ENCODE results near the gene DBT. TPM values are rescaled to one million over a fixed set of nuclear protein-coding genes. Genes with fewer than 3 reads are reported as not detected.

The DBT gene
- total RNA-seq, 1 donor = 6.9 TPM

DNA sequence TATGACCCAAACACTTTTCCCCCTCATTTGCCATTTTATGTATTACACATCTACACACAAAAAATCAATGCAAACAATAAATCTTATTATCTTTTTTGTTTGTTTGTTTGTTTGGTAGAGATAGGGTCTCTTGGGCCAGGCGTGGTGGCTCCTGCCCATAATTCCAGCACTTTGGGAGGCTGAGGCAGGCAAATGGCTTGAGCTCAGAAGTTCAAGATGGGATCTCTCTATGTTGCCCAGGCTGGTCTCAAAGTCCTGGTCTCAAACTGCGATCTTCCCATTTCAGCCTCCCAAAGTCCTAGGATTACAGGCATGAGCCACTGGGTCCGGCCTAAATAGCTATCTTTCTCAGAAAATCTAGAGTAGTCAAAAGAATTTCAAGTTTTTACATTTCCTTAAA lies 1.2 kb upstream of the DBT start:
- Histone ChIP-seq H3K36me3 (ENCODE audit: insufficient read depth, low read length) (no peaks in the 10 kb centered on the region), H3K4me2 (ENCODE audit: insufficient read depth, low read length) (peak overlapping the region; percentile 98), H3K27me3 (ENCODE audit: insufficient read depth, low read length) (peaks cover 3% of the 10 kb centered on the region), H3K4me3 (ENCODE audit: insufficient read depth, low read length) (no peak overlapping the region), H3K9me3 (ENCODE audit: low read depth, low read length) (no peaks in the 10 kb centered on the region), H3K4me1 (ENCODE audit: insufficient read depth, low read length) (peaks cover 11% of the 10 kb centered on the region), H3K27ac (ENCODE audit: low read depth, low read length) (no peak overlapping the region), H3K79me2 (ENCODE audit: insufficient read depth, low read length) (peaks cover 27% of the 10 kb centered on the region), H4K20me1 (ENCODE audit: insufficient read depth, low read length) (no peaks in the 10 kb centered on the region), H2AFZ (ENCODE audit: low read length) (no peak overlapping the region)
- TF ChIP-seq CTCF (IDR thresholded peaks at IDR 0.05; ENCODE audit: extremely low read depth, low read depth, low read length) = no peak
- no peak for DNase-seq (ENCODE audit: insufficient read length, low spot score, missing footprints)

- Histone ChIP-seq H3K27ac (ENCODE audit: low read depth, low read length) (peak overlapping the region; percentile 83), H3K4me2 (ENCODE audit: insufficient read depth, low read length) (peak overlapping the region; percentile 98), H4K20me1 (ENCODE audit: insufficient read depth, low read length) (no peaks in the 10 kb centered on the region), H2AFZ (ENCODE audit: low read length) (peak overlapping the region; percentile 100), H3K36me3 (ENCODE audit: insufficient read depth, low read length) (no peaks in the 10 kb centered on the region), H3K27me3 (ENCODE audit: insufficient read depth, low read length) (peaks cover 3% of the 10 kb centered on the region), H3K79me2 (ENCODE audit: insufficient read depth, low read length) (peaks cover 31% of the 10 kb centered on the region), H3K4me3 (ENCODE audit: insufficient read depth, low read length) (peak overlapping the region; percentile 97), H3K4me1 (ENCODE audit: insufficient read depth, low read length) (peaks cover 11% of the 10 kb centered on the region), H3K9me3 (ENCODE audit: low read depth, low read length) (no peaks in the 10 kb centered on the region)
- no peak for TF ChIP-seq CTCF (IDR thresholded peaks at IDR 0.05; ENCODE audit: extremely low read depth, low read depth, low read length)
- DNase-seq (ENCODE audit: insufficient read length, low spot score, missing footprints) = peak; percentile 6
Measured at GRCh38 chr1:100250264-100250663, 630 bp upstream of the DBT start.

DNA sequence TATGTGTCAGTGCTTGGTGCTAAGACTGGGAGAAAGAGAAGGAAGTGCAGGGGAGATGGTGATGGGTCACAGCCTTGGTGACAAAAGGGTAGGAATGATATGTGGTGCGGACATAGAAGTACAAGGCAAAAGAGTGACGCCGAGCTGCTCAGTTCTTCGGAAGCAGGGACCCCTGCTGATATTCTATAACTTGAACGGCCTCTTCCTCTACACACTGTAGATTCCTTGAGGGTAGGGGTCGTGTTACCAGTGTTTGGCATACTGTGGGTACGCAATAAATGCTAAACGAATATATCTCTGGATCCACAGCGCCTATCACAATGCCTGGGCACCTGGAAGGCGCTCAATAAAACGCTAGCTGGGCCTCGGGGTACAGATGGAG lies 488 bp downstream of the DBT start:
- Histone ChIP-seq H3K4me3 (ENCODE audit: insufficient read depth, low read length) (peak overlapping the region; percentile 97), H3K79me2 (ENCODE audit: insufficient read depth, low read length) (peaks cover 33% of the 10 kb centered on the region), H4K20me1 (ENCODE audit: insufficient read depth, low read length) (no peaks in the 10 kb centered on the region), H3K4me1 (ENCODE audit: insufficient read depth, low read length) (peaks cover 11% of the 10 kb centered on the region), H3K27ac (ENCODE audit: low read depth, low read length) (peak overlapping the region; percentile 83), H2AFZ (ENCODE audit: low read length) (peak overlapping the region; percentile 100), H3K9me3 (ENCODE audit: low read depth, low read length) (no peaks in the 10 kb centered on the region), H3K27me3 (ENCODE audit: insufficient read depth, low read length) (peaks cover 3% of the 10 kb centered on the region), H3K4me2 (ENCODE audit: insufficient read depth, low read length) (peak overlapping the region; percentile 98), H3K36me3 (ENCODE audit: insufficient read depth, low read length) (no peaks in the 10 kb centered on the region)
- no peak for TF ChIP-seq CTCF (IDR thresholded peaks at IDR 0.05; ENCODE audit: extremely low read depth, low read depth, low read length)
- no peak for DNase-seq (ENCODE audit: insufficient read length, low spot score, missing footprints)

DNA sequence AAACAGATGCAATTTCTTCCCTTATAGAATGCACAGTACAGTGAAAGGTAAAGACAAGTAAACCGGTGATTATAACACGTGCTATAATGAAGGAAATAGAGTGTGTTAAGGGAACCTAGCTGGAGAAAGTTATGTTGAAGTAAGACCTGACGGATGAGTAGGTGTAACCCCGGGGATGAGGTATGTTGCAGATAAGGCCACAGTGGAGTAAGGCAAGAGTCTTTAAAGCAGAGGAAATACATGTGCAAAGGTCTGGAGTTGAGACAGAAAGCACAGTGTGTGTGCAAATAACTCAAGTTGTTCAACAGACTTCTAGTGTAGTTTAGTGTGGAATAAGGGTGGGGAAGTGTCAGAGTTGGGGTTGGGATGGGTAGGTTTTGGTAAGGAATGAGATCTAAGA lies 2.9 kb downstream of the DBT start:
- H4K20me1 ChIP-seq (ENCODE audit: insufficient read depth, low read length) = no peaks in the 10 kb centered on the region
- no peak overlapping the region for H3K4me3 ChIP-seq (ENCODE audit: insufficient read depth, low read length)
- H3K4me2 ChIP-seq (ENCODE audit: insufficient read depth, low read length) = no peak overlapping the region
- DNase-seq (ENCODE audit: insufficient read length, low spot score, missing footprints) = no peak
- H3K27ac ChIP-seq (ENCODE audit: low read depth, low read length) = no peak overlapping the region
- peaks cover 46% of the 10 kb centered on the region for H3K79me2 ChIP-seq (ENCODE audit: insufficient read depth, low read length)
- H3K9me3 ChIP-seq (ENCODE audit: low read depth, low read length) = no peaks in the 10 kb centered on the region
- H3K36me3 ChIP-seq (ENCODE audit: insufficient read depth, low read length) = no peaks in the 10 kb centered on the region
- H2AFZ ChIP-seq (ENCODE audit: low read length) = no peak overlapping the region
- TF ChIP-seq CTCF (IDR thresholded peaks at IDR 0.05; ENCODE audit: extremely low read depth, low read depth, low read length) = no peak
- peaks cover 3% of the 10 kb centered on the region for H3K27me3 ChIP-seq (ENCODE audit: insufficient read depth, low read length)
- H3K4me1 ChIP-seq (ENCODE audit: insufficient read depth, low read length) = peaks cover 11% of the 10 kb centered on the region

All from osteoblast (primary cell).